Chondrocyte (in vitro differentiated cells): ENCODE data around the gene CNOT11. TPM values are rescaled to one million over a fixed set of nuclear protein-coding genes. Genes with fewer than 3 reads are reported as not detected.

ENCODE experiments used
- DNase-seq: peaks from one replicate; pipeline ENCODE4 v3.0.0; 2021; ENCODE audit warnings: mixed read lengths, low spot score
- H3K27ac Mint-ChIP-seq: one replicate; pipeline ENCODE4 v1.8.0; 2021; ENCODE audit warnings: mild to moderate bottlenecking, moderate library complexity, mixed read lengths; ENCODE audit not compliant: unreplicated experiment
- H3K27me3 Mint-ChIP-seq: 2 replicates; pipeline ENCODE4 v1.8.0; 2021; ENCODE audit warnings: low read depth, mixed read lengths
- H3K36me3 Mint-ChIP-seq: 2 replicates; pipeline ENCODE4 v1.8.0; 2021; ENCODE audit warnings: low read depth, mixed read lengths
- H3K4me1 Mint-ChIP-seq: 2 replicates; pipeline ENCODE4 v1.8.0; 2021; ENCODE audit warnings: low read depth, mild to moderate bottlenecking, mixed read lengths
- H3K4me3 Mint-ChIP-seq: one replicate; pipeline ENCODE4 v1.8.0; 2021; ENCODE audit warnings: mild to moderate bottlenecking, moderate library complexity, mixed read lengths; ENCODE audit not compliant: unreplicated experiment
- H3K9me3 Mint-ChIP-seq: 2 replicates; pipeline ENCODE4 v1.8.0; 2021; ENCODE audit warnings: low read depth, mixed read lengths
- long read RNA-seq: library from polyadenylated mRNA; stranded (forward); transcript quantifications from one replicate; pipeline ENCODE4 v2.0.0, GENCODE V29; 2021
- total RNA-seq: library from RNA; stranded (reverse); gene quantifications from 3 replicates; pipeline ENCODE4 v1.2.1, GENCODE V29; 2021
- TF ChIP-seq, protein P1 (sequence below): fragments of 200-600 bp; sonication (generic); IDR thresholded peaks from 2 replicates; pipeline ENCODE4 v1.5.0; 2021; ENCODE audit warnings: antibody characterized with exemption, mild to moderate bottlenecking, moderate library complexity

Gene CNOT11
- total RNA-seq = 28.5 to 37.4 TPM (median 31.3 TPM) in 3 replicates
- long read RNA-seq, transcript CNOT11-201 (7 exons, 2,599 nt) = major isoform, 107 of 128 reads
- long read RNA-seq, partial matches to known transcripts = 5 of 128 reads
- long read RNA-seq, other reads (novel, unspliced or antisense) = 16 of 128 reads

DNA sequence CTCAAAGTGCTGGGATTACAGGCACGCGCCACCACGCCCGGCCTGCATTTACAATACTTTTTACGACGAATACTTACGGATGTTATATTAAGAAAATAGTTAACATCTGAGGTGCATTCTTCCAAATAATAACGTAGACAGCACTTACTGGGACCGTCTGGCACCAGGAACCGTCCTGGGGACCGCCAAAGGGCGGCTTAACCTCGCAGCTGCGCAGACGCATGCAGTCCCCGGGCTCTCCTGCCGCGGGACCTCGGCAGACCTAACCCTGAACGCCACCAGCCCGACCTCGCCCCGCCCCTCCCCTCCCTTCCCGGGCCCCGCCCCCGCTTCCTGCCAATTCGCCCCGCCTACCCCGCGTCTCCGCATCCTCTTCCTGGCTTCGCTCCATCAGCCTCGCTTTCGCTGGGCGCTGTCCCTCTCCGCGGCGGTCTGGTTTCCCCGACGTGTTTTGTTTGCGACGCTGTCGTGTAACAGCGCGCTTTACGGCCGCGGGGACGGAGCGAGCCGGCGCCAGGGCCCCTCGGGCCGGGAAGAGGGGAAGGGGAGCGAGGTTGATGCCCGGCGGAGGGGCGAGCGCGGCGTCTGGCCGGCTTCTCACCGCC, at the start of gene CNOT11:
CNOT11 (plus strand) TSS at position 479 of the 605 bp plus-strand sequence; CDS start at position 558, 79 bp downstream.
- DNase-seq = peak; percentile 99
- Mint-ChIP-seq H3K4me1 (peaks cover 37% of the 10 kb centered on the region), H3K9me3 (no peaks in the 10 kb centered on the region), H3K36me3 (peaks cover 4% of the 10 kb centered on the region), H3K4me3 (peak within 1 kb of the TSS; percentile 82), H3K27ac (peak within 1 kb of the TSS; percentile 95), H3K27me3 (no peaks in the 10 kb centered on the region)
- TF ChIP-seq, protein P1, sequence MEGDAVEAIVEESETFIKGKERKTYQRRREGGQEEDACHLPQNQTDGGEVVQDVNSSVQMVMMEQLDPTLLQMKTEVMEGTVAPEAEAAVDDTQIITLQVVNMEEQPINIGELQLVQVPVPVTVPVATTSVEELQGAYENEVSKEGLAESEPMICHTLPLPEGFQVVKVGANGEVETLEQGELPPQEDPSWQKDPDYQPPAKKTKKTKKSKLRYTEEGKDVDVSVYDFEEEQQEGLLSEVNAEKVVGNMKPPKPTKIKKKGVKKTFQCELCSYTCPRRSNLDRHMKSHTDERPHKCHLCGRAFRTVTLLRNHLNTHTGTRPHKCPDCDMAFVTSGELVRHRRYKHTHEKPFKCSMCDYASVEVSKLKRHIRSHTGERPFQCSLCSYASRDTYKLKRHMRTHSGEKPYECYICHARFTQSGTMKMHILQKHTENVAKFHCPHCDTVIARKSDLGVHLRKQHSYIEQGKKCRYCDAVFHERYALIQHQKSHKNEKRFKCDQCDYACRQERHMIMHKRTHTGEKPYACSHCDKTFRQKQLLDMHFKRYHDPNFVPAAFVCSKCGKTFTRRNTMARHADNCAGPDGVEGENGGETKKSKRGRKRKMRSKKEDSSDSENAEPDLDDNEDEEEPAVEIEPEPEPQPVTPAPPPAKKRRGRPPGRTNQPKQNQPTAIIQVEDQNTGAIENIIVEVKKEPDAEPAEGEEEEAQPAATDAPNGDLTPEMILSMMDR = peak; percentile 26

DNA sequence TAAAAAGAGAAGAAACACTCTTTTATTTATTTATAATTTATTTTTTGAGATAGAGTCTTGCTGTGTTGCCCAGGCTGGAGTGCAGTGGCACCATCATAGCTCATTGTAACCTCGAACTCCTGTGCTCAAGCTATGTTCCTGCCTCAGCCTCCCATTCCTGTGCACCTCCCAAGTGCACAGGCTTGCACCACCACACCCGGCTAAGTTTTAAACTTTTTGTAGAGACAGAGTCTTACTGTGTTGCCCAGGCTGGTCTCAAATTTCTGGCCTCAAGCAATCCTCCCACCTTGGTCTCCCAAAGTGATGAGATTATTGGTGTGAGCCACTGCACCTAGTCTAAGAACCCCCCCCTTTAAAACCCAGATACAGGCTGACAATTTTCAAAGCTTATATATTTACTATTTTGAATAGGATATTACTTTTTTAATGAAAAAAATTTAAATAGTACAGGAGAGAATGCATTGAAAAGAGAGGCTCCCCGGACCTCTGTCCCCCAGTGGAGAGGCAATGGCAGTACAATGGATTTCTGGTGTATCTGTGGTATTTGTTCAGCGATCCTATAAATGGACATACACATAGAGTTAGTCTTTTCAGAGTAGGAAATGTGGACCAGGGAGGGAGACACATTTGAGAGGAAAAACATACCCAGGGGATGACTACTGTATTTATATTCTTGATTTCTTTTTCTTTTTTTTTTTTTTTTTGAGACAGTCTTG, 48.1 kb upstream of the CNOT11 start:
- DNase-seq = no peak
- Mint-ChIP-seq H3K4me1 (peaks cover 12% of the 10 kb centered on the region), H3K4me3 (peak overlapping the region; percentile 54), H3K27ac (peak overlapping the region; percentile 83), H3K27me3 (no peaks in the 10 kb centered on the region), H3K9me3 (peaks cover 4% of the 10 kb centered on the region), H3K36me3 (peaks cover 1% of the 10 kb centered on the region)
- TF ChIP-seq, protein P1 = peak; percentile 60

DNA sequence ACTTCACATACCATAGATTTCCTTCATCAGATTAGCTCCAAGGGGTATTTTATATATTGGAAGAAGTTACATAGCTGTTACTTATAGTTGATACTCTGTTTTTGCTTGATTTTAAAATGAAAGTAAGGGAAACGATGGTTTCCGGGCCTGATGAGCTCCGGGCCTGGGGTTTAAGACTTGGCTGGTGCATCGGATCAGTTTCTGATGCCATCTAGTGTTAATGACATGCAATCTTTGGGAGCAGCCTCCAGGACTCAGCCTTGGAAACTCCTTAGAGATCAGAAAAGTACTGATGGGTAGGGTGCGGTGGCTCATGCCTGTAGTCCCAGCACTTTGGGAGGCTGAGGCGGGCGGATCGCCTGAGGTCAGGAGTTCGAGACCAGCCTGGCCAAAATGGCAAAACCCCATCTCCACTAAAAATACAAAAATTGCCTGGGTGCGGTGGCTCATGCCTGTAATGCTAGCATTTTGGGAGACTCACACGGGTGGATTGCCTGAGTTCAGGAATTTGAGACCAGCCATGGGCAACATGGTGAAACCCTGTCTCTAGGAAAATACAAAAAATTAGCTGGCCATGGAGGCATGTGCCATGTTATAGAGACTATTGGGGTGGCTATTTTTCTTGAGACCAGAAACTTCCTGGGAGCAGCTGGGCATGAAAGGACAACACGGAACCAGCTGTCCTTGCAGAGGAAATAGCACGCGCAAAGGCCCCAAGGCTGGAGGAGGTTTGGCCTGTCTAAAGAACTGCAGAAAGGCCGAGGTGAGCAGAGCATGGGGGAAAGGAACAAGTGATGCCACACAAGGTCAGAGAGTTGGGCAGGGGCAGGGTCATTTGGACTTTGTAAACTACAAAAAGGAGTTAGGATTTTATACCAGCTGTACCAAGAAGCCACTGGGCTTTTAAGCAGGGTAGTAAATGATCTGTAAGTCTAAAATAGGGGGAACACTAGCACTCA, 46.9 kb upstream of the CNOT11 start:
- H3K27me3 Mint-ChIP-seq = no peaks in the 10 kb centered on the region
- peaks cover 12% of the 10 kb centered on the region for H3K4me1 Mint-ChIP-seq
- H3K9me3 Mint-ChIP-seq = peaks cover 13% of the 10 kb centered on the region
- TF ChIP-seq, protein P1 = peak; percentile 86
- H3K4me3 Mint-ChIP-seq = peak overlapping the region; percentile 54
- no peak for DNase-seq
- H3K27ac Mint-ChIP-seq = peak overlapping the region; percentile 83
- peaks cover 2% of the 10 kb centered on the region for H3K36me3 Mint-ChIP-seq

DNA sequence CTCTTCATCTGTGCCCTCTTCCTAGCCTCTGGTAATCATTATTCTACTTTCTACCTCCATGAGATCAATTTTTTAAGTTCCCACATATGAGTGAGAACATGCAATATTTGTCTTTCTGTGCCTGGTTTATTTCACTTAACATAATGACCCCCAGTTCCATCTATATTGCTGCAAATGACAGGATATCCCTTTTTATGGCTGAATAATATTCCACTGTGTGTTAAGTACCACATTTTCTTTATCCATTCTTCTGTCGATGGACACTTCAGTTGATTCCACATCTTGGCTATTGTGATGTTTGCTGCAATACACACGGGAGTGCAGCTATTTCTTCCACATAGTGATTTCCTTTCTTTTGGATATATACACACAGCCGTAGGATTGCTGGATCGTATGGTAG, 43.9 kb upstream of the CNOT11 start:
- no peak overlapping the region for H3K4me3 Mint-ChIP-seq
- H3K27ac Mint-ChIP-seq = no peak overlapping the region

More for the DNA sequence above, 43.9 kb upstream of the CNOT11 start:
- H3K27me3 Mint-ChIP-seq = no peaks in the 10 kb centered on the region
- TF ChIP-seq, protein P1 = no peak
- DNase-seq = no peak
- H3K9me3 Mint-ChIP-seq = peaks cover 20% of the 10 kb centered on the region
- H3K4me1 Mint-ChIP-seq = peaks cover 12% of the 10 kb centered on the region
- peaks cover 5% of the 10 kb centered on the region for H3K36me3 Mint-ChIP-seq
